K562 (cell line): ENCODE data around the gene GPRIN1. TPM values are rescaled to one million over a fixed set of nuclear protein-coding genes. Genes with fewer than 3 reads are reported as not detected.

Experiments
- YY1 ChIP-seq, 3 experiments: IDR thresholded peaks; 2 replicates each; pipeline ENCODE4 v1.6.1; 2011; ENCODE audit warnings: low read length in 2 of 3, mild to moderate bottlenecking in 2 of 3, moderate library complexity in 2 of 3, borderline replicate concordance in 1 of 3, control low read depth in 1 of 3, low read depth in 1 of 3; ENCODE audit not compliant: insufficient read depth in 3 of 3, insufficient replicate concordance in 2 of 3, control insufficient read depth in 1 of 3, insufficient read length in 1 of 3; ENCODE audit errors: extremely low read depth in 1 of 3
- polyA plus RNA-seq, 8 experiments: library from polyadenylated mRNA; depleted of rRNA in 4 of 8; stranded (reverse) in 5 of 8; unstranded in 3 of 8; fragments of >200 nt; fragmentation: Nextera tagmentation in 2 of 8; fragmentation: Illumina TruSeq in 1 of 8; extraction: Ambion mirVana in 2 of 8; extraction: Trizol in 1 of 8; gene quantifications; 2 replicates each; pipeline versions ENCODE4 v1.2.1 to v1.2.3, GENCODE V29; 2011 to 2014; ENCODE audit warnings: inconsistent platforms in 1 of 8, missing spikeins in 1 of 8
- total RNA-seq, 7 experiments: library from RNA; depleted of rRNA in 6 of 7; stranded (reverse); fragments of >200 nt in 6 of 7; fragmentation: Illumina TruSeq in 2 of 7; extraction: Trizol in 2 of 7; gene quantifications; 2 replicates each; pipeline versions ENCODE4 v1.2.1 to v1.2.3, GENCODE V29; 2011 to 2021; ENCODE audit warnings: low replicate concordance in 1 of 7
- TF ChIP-seq, protein P1 (sequence below), 2 experiments: fragments of 450-650 bp in 1 of 2; sonication (generic) in 1 of 2; formaldehyde crosslinking in 1 of 2; IDR thresholded peaks; 2 replicates each; pipeline versions ENCODE4 v1.7.1 to v1.9.0; 2016 to 2022; ENCODE audit warnings: inconsistent platforms in 1 of 2, mild to moderate bottlenecking in 1 of 2, missing genetic modification reagents in 1 of 2
- TF ChIP-seq, protein P2 (sequence below): sonication (generic); formaldehyde crosslinking; IDR thresholded peaks from 2 replicates; pipeline ENCODE4 v1.8.1; 2023; ENCODE audit warnings: mild to moderate bottlenecking, missing genetic modification reagents
- TF ChIP-seq, protein P3 (sequence below): fragments of 250-450 bp; sonication (Bioruptor Pico); IDR thresholded peaks from 2 replicates; pipeline ENCODE4 v1.5.0; 2021
- TF ChIP-seq, protein P4 (sequence below): fragments of 450-650 bp; IDR thresholded peaks from 2 replicates; pipeline ENCODE4 v1.6.1; 2017; ENCODE audit warnings: mild to moderate bottlenecking, moderate library complexity
- TF ChIP-seq, protein P5 (sequence below): fragments of 450-650 bp; IDR thresholded peaks from 2 replicates; pipeline ENCODE4 v1.6.1; 2016

GPRIN1 gene
- total and polyA plus RNA-seq, 9 of the 15 experiments (the other 6 are each of a cell fraction or from before 2014, with no cell fraction given), result 0.15 to 11.6 (median 4.4) TPM

DNA sequence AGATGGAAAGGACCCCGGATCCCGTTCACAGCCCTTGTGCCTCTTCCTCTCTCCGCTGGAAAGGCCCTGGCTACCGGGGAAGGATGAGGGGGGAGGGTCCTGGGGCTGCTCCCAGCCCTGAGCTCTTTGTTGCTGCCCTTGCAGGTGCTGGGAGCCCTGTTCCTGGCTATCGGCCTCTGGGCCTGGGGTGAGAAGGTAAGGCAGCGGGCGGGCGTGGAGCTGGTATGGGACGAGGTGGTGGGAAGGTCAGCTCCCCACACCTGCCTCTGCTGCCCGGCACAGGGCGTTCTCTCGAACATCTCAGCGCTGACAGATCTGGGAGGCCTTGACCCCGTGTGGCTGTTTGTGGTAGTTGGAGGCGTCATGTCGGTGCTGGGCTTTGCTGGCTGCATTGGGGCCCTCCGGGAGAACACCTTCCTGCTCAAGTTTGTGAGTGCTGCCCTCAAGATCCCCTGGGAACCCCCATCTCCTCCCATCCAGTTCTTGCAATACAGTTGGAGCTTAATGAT, 41.6 kb upstream of the GPRIN1 start (continued):
- TF ChIP-seq, protein P1, sequence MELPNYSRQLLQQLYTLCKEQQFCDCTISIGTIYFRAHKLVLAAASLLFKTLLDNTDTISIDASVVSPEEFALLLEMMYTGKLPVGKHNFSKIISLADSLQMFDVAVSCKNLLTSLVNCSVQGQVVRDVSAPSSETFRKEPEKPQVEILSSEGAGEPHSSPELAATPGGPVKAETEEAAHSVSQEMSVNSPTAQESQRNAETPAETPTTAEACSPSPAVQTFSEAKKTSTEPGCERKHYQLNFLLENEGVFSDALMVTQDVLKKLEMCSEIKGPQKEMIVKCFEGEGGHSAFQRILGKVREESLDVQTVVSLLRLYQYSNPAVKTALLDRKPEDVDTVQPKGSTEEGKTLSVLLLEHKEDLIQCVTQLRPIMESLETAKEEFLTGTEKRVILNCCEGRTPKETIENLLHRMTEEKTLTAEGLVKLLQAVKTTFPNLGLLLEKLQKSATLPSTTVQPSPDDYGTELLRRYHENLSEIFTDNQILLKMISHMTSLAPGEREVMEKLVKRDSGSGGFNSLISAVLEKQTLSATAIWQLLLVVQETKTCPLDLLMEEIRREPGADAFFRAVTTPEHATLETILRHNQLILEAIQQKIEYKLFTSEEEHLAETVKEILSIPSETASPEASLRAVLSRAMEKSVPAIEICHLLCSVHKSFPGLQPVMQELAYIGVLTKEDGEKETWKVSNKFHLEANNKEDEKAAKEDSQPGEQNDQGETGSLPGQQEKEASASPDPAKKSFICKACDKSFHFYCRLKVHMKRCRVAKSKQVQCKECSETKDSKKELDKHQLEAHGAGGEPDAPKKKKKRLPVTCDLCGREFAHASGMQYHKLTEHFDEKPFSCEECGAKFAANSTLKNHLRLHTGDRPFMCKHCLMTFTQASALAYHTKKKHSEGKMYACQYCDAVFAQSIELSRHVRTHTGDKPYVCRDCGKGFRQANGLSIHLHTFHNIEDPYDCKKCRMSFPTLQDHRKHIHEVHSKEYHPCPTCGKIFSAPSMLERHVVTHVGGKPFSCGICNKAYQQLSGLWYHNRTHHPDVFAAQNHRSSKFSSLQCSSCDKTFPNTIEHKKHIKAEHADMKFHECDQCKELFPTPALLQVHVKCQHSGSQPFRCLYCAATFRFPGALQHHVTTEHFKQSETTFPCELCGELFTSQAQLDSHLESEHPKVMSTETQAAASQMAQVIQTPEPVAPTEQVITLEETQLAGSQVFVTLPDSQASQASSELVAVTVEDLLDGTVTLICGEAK (IDR thresholded peaks at IDR 0.05), result no peak
- TF ChIP-seq, protein P1 (CRISPR knock-in tag; IDR thresholded peaks at IDR 0.05), result no peak
- TF ChIP-seq, protein P2, sequence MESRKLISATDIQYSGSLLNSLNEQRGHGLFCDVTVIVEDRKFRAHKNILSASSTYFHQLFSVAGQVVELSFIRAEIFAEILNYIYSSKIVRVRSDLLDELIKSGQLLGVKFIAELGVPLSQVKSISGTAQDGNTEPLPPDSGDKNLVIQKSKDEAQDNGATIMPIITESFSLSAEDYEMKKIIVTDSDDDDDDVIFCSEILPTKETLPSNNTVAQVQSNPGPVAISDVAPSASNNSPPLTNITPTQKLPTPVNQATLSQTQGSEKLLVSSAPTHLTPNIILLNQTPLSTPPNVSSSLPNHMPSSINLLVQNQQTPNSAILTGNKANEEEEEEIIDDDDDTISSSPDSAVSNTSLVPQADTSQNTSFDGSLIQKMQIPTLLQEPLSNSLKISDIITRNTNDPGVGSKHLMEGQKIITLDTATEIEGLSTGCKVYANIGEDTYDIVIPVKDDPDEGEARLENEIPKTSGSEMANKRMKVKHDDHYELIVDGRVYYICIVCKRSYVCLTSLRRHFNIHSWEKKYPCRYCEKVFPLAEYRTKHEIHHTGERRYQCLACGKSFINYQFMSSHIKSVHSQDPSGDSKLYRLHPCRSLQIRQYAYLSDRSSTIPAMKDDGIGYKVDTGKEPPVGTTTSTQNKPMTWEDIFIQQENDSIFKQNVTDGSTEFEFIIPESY (CRISPR knock-in tag), result no peak
- TF ChIP-seq YY1 (IDR thresholded peaks at IDR 0.05; ENCODE audit: borderline replicate concordance in 1 of 3, control insufficient read depth in 1 of 3, extremely low read depth in 1 of 3, insufficient read depth in 3 of 3, insufficient read length in 1 of 3, insufficient replicate concordance in 2 of 3, low read depth in 1 of 3, low read length in 2 of 3), result no peak
- TF ChIP-seq, protein P3, sequence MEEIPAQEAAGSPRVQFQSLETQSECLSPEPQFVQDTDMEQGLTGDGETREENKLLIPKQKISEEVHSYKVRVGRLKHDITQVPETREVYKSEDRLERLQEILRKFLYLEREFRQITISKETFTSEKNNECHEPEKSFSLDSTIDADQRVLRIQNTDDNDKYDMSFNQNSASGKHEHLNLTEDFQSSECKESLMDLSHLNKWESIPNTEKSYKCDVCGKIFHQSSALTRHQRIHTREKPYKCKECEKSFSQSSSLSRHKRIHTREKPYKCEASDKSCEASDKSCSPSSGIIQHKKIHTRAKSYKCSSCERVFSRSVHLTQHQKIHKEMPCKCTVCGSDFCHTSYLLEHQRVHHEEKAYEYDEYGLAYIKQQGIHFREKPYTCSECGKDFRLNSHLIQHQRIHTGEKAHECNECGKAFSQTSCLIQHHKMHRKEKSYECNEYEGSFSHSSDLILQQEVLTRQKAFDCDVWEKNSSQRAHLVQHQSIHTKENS (CRISPR knock-in tag), result no peak
- TF ChIP-seq, protein P4, sequence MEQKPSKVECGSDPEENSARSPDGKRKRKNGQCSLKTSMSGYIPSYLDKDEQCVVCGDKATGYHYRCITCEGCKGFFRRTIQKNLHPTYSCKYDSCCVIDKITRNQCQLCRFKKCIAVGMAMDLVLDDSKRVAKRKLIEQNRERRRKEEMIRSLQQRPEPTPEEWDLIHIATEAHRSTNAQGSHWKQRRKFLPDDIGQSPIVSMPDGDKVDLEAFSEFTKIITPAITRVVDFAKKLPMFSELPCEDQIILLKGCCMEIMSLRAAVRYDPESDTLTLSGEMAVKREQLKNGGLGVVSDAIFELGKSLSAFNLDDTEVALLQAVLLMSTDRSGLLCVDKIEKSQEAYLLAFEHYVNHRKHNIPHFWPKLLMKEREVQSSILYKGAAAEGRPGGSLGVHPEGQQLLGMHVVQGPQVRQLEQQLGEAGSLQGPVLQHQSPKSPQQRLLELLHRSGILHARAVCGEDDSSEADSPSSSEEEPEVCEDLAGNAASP, result no peak
- TF ChIP-seq, protein P5, sequence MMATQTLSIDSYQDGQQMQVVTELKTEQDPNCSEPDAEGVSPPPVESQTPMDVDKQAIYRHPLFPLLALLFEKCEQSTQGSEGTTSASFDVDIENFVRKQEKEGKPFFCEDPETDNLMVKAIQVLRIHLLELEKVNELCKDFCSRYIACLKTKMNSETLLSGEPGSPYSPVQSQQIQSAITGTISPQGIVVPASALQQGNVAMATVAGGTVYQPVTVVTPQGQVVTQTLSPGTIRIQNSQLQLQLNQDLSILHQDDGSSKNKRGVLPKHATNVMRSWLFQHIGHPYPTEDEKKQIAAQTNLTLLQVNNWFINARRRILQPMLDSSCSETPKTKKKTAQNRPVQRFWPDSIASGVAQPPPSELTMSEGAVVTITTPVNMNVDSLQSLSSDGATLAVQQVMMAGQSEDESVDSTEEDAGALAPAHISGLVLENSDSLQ, result no peak
